Tibial nerve (tissue), 4 donors: ENCODE measurements around the gene FXYD6. TPM values are rescaled to one million over a fixed set of nuclear protein-coding genes. Genes with fewer than 3 reads are reported as not detected.
"Not testable (repeated sequence)": the region's sequence is repeated elsewhere in the genome, so short reads cannot be mapped to it uniquely, and the experiment has no call there.

Experiments
- DNase-seq, 2 donors: peaks; one replicate each; pipeline ENCODE4 v3.0.0-alpha.2; 2019; ENCODE audit warnings: low spot score in 2 of 2
- H3K27ac ChIP-seq, 4 donors: fragments of 200-600 bp; sonication (generic) in 3 of 4; one replicate each; pipeline ENCODE4 v1.5.1; 2017 to 2019; ENCODE audit warnings: mild to moderate bottlenecking in 1 of 4
- H3K27me3 ChIP-seq, 2 donors: fragments of 200-600 bp; sonication (generic) in 1 of 2; one replicate each; pipeline versions ENCODE4 v1.5.1 to v1.6.0; 2017 to 2019
- H3K36me3 ChIP-seq, 3 donors: fragments of 200-600 bp; sonication (generic); one replicate each; pipeline ENCODE4 v1.5.1; 2018 to 2019
- H3K4me1 ChIP-seq, 4 donors: fragments of 200-600 bp; sonication (generic) in 3 of 4; one replicate each; pipeline ENCODE4 v1.5.1; 2017 to 2019
- H3K4me3 ChIP-seq, 4 donors: fragments of 200-600 bp; sonication (generic) in 3 of 4; one replicate each; pipeline ENCODE4 v1.5.1; 2017 to 2019; ENCODE audit warnings: mild to moderate bottlenecking in 1 of 4, moderate library complexity in 1 of 4
- H3K9me3 ChIP-seq, 4 donors: fragments of 200-600 bp; sonication (generic) in 3 of 4; one replicate each; pipeline ENCODE4 v1.5.1; 2017 to 2019
- EP300 ChIP-seq, 2 donors: sonication (generic); formaldehyde crosslinking; IDR thresholded peaks; one replicate each; pipeline ENCODE4 v1.6.1; 2017; ENCODE audit warnings: antibody characterized with exemption in 2 of 2, mild to moderate bottlenecking in 1 of 2
- POLR2A ChIP-seq, 2 donors: fragments of 450-650 bp; IDR thresholded peaks; one replicate each; pipeline ENCODE4 v1.6.1; 2017; ENCODE audit warnings: antibody characterized with exemption in 2 of 2, mild to moderate bottlenecking in 2 of 2, moderate library complexity in 2 of 2
- WGBS, 2 donors: methylation state at CpG; one replicate each; pipeline ENCODE4 v1.1.5; 2018; 5-methylcytosine and 5-hydroxymethylcytosine counted together
- total RNA-seq, 4 donors: library from RNA; depleted of rRNA; stranded (reverse); fragments of >200 nt; gene quantifications; one replicate each; pipeline ENCODE4 v1.1.0, GENCODE V29; 2016
- TF ChIP-seq, protein P1 (sequence below), 5 experiments: fragments of 200-600 bp in 3 of 5; fragments of 450-650 bp in 2 of 5; sonication (generic) in 3 of 5; IDR thresholded peaks; one replicate each; pipeline ENCODE4 v1.5.1; 2016 to 2019; ENCODE audit warnings: antibody characterized with exemption in 5 of 5, mild to moderate bottlenecking in 3 of 5, moderate library complexity in 2 of 5

Gene FXYD6
- total RNA-seq, 4 donors from 2014 or later, result 29.4 to 74.1 (median 65.7) TPM

DNA sequence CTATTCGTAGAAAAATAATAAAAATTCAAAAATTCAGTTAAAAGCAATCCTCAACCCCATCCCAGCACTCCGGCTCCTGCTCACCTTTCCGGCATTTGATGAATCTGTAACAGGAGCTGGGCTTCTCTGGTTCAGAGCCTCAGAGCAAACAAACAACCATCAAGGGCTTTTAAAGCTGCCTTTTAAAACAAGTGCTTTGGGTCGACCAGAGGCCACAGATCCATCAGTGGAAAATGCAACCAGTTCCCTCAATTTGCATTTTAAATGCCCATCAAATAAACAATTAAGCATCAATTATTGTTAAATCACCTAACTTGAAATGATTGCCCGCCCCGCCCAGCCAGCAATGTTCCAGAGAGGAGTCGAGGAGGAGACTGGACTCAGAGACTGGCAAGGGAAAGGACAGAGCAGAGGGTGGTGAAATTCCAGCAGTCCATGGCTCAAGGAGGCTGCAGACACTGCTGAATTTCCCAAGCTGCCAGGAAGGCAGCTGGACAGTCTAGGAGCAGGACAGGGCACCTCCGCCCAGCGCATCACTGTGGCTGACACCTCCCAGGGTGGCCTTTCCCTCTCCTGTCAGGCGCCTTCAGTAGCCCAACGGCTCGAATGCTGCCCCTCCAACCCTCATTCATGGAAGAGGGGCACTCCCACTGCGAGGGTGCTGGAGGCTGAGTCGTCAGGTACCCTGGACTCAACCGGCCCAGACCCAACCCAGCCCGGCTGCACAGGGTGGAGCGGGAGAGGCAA lies 7.5 kb downstream of the FXYD6 start:
- H3K27me3 ChIP-seq, result peaks cover 0 to 13% of the 10 kb centered on the region in 2 donors
- TF ChIP-seq, protein P1, sequence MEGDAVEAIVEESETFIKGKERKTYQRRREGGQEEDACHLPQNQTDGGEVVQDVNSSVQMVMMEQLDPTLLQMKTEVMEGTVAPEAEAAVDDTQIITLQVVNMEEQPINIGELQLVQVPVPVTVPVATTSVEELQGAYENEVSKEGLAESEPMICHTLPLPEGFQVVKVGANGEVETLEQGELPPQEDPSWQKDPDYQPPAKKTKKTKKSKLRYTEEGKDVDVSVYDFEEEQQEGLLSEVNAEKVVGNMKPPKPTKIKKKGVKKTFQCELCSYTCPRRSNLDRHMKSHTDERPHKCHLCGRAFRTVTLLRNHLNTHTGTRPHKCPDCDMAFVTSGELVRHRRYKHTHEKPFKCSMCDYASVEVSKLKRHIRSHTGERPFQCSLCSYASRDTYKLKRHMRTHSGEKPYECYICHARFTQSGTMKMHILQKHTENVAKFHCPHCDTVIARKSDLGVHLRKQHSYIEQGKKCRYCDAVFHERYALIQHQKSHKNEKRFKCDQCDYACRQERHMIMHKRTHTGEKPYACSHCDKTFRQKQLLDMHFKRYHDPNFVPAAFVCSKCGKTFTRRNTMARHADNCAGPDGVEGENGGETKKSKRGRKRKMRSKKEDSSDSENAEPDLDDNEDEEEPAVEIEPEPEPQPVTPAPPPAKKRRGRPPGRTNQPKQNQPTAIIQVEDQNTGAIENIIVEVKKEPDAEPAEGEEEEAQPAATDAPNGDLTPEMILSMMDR (IDR thresholded peaks at IDR 0.05), result no peak
- TF ChIP-seq EP300 (IDR thresholded peaks at IDR 0.05) (no peak), POLR2A (IDR thresholded peaks at IDR 0.05) (no peak)
- DNase-seq, result no peak
- peak overlapping the region in 3 of 4 donors; percentile 7 to 74 (median 66) for H3K27ac ChIP-seq
- H3K9me3 ChIP-seq, result no peaks in the 10 kb centered on the region
- H3K4me3 ChIP-seq, result no peak overlapping the region
- peaks cover 0 to 20% (median 3%) of the 10 kb centered on the region in 4 donors for H3K4me1 ChIP-seq
- H3K36me3 ChIP-seq, result no peaks in the 10 kb centered on the region
- 74 to 84% methylated on average over 12 to 17 of the region's 17 CpGs for WGBS, 2 donors

DNA sequence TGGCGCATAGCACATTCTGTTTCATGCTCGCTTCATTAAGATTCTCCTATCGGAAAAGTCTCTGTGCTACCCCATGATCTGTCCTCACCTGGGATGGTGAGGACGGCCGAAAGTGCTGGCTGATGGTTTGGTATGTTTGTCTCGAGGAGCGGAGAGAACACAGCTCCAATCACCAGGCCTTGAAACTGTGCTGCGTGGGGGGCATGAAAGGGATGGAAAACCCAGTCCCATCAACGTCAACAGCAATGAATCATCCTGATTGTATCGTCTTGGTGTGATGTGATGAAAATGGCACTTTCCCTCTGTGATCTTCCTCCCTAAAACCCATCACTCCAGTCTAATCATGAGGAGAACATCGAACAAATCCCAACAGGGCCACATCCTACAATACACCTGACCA lies 8.4 kb downstream of the FXYD6 start:
- DNase-seq, result no peak
- H3K4me3 ChIP-seq, result no peak overlapping the region
- TF ChIP-seq, protein P1 (IDR thresholded peaks at IDR 0.05), result no peak
- TF ChIP-seq EP300 (IDR thresholded peaks at IDR 0.05), result no peak
- no peaks in the 10 kb centered on the region for H3K36me3 ChIP-seq
- no peaks in the 10 kb centered on the region for H3K9me3 ChIP-seq
- H3K27ac ChIP-seq, result peak overlapping the region in 3 of 4 donors; percentile 7 to 74 (median 66)
- peaks cover 0 to 4% of the 10 kb centered on the region in 2 donors for H3K27me3 ChIP-seq
- 81 to 85% methylated on average over 11 of the region's 11 CpGs for WGBS, 2 donors
- peaks cover 0 to 11% (median 3%) of the 10 kb centered on the region in 4 donors for H3K4me1 ChIP-seq

DNA sequence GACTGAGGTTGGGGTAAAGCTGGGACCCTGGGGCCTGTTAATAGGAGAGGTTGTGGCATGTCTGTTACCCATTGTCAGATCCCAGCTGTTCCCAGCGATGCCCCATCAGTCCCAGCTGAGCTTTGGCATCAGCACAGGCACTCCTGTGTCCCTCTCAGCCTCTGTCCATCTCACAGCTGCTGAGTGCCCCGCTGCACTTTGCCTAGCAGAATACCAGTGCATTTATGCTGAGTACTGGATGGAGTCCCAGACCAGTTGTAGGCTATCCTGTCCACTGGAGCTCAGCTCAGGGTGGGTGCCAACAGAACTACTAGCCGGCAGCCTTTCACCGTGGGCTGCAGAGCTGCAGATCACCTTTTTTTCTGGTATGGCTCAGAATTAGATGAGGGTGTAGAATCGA lies 9.9 kb downstream of the FXYD6 start:
- H3K4me3 ChIP-seq, result no peak overlapping the region
- no peaks in the 10 kb centered on the region for H3K9me3 ChIP-seq
- no peaks in the 10 kb centered on the region for H3K27me3 ChIP-seq
- H3K36me3 ChIP-seq, result no peaks in the 10 kb centered on the region
- no peak for DNase-seq
- peaks cover 0 to 15% (median 2%) of the 10 kb centered on the region in 4 donors for H3K4me1 ChIP-seq
- TF ChIP-seq, protein P1 (IDR thresholded peaks at IDR 0.05), result no peak
- TF ChIP-seq POLR2A (IDR thresholded peaks at IDR 0.05) (no peak), EP300 (IDR thresholded peaks at IDR 0.05) (no peak)
- 65 to 80% methylated on average over 5 of the region's 5 CpGs for WGBS, 2 donors
- H3K27ac ChIP-seq, result peak overlapping the region in 1 of 4 donors; percentile 21

DNA sequence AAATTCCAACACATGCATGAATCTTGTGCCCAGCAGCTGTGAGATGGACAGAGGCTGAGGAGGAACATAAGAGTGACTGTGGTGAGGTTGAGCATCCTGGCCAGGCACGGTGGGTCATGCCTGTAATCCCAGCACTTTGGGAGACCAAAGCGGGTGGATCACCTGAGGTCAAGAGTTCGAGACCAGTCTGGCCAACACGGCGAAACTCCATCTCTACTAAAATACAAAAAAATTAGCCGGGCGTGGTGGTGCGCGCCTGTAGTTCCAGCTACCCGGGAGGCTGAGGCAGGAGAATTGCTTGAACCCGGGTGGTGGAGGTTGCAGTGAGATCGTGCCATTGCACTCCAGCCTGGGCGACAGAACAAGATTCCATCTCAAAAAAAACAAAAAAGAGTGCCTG lies 10.9 kb downstream of the FXYD6 start:
- peak overlapping the region in 1 of 4 donors; percentile 21 for H3K27ac ChIP-seq
- peaks cover 0 to 16% (median 3%) of the 10 kb centered on the region in 4 donors for H3K4me1 ChIP-seq
- not testable (repeated sequence) for H3K9me3 ChIP-seq, H3K36me3 ChIP-seq, H3K27me3 ChIP-seq, H3K4me3 ChIP-seq, DNase-seq
- WGBS, 2 donors, result 96% methylated on average over 13 of the region's 13 CpGs

DNA sequence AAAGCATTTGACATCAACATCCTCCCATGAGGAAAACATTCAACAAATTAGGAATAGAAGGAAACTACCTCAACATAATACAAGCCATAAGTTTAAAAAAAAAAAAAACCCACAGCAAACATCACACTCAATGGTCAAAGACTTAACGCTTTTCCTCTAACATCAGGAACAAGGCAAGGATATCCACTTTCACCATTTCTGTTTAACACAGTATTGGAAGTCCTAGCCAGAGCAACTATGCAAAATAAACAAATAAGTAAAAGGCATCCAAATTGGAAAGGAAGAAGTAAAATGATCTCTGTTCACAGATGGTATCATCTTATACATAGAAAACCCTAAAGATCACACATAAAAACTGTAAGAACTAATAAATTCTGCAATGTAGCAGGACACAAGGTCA lies 13.1 kb downstream of the FXYD6 start:
- no peak for DNase-seq
- TF ChIP-seq, protein P1 (IDR thresholded peaks at IDR 0.05), result no peak
- TF ChIP-seq EP300 (IDR thresholded peaks at IDR 0.05) (no peak), POLR2A (IDR thresholded peaks at IDR 0.05) (no peak)
- Histone ChIP-seq H3K4me3 (no peak overlapping the region), H3K27ac (no peak overlapping the region), H3K9me3 (no peaks in the 10 kb centered on the region), H3K36me3 (no peaks in the 10 kb centered on the region), H3K27me3 (no peaks in the 10 kb centered on the region), H3K4me1 (peaks cover 0 to 10% (median 3%) of the 10 kb centered on the region in 4 donors)
- 83 to 91% methylated on average over 1 of the region's 1 CpG for WGBS, 2 donors
